NCI-H510A treated with DMSO at 0.1 percent for 48 hours (cell line): ENCODE measurements around the gene SLF1.
"Not testable (repeated sequence)": the region's sequence is repeated elsewhere in the genome, so short reads cannot be mapped to it uniquely, and the experiment has no call there.

Source experiments
- DNase-seq: peaks from one replicate; lab custom pipeline; 2025; lab: John Stamatoyannopoulos, UW

The SLF1 gene

DNA sequence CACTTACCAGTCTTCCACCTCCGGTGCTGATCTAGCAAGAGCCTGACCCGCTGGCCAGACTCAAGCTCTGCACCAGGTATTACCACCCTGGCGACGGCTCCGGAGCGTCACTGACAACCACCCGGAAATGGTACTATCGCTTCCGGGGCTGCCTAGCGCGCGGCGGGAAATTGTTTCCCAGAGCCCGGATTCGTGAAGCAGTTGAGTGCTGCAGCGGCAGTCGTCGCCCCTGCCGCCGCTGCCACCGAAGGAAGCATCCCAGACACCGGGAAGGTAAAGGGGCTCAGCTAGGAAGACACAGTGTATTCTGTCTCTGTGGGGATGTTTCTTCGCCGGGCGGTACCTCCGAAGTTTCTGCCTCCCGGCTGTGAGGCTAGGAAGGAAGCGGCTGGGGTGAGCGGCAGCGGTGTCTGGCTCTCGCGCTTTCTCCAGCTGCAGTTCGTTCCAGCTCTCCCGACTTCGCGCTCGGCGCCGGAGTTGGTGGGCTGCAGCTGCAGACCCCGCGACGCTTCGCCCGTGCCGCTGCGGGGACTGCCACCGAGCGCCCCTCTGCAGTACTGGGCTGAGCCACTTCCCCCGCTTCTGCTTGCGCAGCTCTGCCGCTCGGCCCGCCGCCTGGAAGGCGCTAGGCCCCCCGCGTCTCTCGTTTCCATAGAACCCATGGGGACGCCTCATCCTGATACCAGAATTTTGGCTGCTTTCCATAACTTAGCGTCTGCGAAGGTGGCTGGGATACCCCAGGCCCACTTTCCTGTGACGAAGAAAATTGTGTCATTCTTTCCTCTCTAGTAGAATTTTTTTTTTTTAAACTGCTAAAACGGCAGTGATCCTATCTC is at the start of gene SLF1, which contains the start of gene KIAA0825:
SLF1 (plus strand) TSS at position 177 of the 836 bp plus-strand sequence. CDS start 10,142 bp downstream, outside the sequence.
KIAA0825 (minus strand) TSS at position 112 of the 836 bp plus-strand sequence. CDS start 81,478 bp downstream, outside the sequence.
- peak; percentile 67 for DNase-seq

DNA sequence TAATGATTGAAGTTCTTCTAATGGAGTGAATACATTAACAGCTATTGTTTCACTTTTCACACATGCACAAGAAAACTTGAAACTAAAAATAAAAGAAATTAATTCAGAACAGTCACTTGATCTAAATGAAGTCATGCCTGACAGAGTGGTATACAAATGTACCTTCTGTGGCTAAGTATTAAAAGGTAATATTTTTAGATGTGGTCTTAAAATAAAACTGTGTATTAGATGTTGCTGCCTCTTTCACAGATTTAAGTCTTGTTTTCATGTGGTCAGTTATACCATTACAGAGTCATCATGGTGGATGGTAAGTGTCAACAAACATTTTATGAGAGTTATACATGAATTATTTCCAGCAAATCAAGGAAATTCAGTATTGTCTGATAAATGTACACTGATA is 47.1 kb upstream of the SLF1 start:
- DNase-seq = no peak

DNA sequence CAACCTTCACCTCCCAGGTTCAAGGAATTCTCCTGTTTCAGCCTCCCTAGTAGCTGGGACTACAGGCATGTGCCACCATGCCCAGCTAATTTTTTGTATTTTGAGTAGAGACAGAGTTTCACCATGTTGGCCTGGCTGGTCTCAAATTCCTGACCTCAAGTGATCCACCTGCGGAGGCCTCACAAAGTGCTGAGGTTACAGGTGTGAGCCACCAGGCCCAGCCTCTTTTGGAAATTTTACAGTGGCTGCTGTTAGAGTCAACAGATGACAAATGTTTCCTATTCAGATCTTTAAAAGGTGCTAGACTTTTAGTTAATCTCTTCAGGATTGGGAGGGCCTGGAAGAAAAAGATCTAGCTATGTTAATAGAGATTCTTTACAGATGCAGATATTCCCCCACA is 45.1 kb upstream of the SLF1 start:
- DNase-seq = not testable (repeated sequence)

DNA sequence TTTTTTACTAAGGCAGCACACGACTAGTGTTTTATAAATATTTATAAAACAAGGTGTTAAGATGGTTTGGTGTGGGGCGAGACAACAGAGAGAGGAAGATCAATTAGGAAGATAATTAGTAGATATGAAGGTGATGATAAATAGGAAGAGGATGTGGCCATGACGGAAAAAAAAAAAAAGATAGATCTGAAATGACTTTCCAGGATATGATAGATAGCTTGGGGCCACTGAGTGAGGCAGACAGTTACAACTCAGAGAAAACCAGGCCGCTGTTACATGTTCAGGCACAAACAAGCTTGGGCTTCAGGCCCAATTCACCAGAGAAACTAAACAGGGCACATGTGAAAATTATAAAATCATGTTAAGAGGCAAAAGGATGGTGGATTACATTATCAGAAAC is 43.3 kb upstream of the SLF1 start:
- no peak for DNase-seq

DNA sequence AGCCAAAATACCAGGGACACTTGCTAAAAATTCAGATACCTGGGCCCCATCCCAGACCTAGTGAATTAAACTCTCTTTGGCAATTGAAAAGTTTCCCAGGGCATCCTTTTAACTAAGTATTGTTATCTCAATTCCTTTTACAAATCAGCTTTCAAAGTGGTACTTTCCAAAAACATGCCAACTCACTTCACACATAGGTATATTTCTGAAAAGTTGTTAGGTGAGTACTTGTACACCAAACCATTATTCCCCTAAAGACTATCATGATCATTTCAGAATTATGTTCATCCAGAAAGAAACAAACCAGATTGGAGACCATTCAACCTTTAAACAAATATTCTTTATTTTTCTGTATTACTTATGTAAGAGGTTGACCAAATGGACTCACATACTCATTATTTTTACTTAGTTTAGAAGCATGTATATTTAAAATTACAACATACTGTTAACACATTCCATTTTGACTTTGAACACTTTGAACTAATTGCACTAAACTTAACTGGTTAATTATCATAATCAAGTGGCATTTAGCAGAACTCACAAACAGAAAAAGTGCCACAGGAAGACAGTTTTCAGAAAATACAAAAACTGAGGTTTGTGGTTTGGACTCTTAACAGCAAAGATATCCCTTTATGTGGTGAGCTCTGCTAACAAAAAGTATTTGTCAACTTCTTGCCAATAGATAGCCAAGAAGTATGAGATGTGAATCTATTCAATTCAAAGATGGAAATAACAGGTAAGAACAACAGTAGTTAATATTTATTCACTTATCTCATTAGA is 40.8 kb upstream of the SLF1 start:
- DNase-seq = no peak

DNA sequence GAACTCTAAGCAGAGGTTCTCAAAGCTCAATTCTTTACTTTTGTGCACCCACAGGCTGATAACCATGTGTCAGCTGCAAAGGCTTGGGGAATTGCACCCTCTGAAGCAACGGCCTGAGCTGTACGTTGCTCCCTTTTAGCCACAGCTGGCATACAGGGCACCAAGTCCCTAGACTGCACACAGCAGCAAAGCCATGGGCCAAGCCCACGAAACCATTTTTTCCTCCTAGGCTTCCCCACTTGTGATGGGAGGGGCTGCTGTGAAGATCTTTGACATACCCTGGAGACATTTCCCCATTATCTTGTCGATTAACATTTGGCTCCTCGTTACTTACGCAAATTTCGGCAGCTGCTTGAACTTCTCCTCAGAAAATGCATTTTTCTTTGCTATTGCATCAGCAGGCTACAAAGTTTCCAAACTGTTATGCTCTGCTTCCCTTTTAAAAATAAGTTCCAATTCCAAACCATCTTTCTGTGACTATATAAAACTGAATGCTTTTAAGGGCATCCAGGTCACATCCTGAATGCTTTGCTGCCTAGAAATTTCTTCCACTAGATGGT is 23.1 kb upstream of the SLF1 start:
- no peak for DNase-seq

DNA sequence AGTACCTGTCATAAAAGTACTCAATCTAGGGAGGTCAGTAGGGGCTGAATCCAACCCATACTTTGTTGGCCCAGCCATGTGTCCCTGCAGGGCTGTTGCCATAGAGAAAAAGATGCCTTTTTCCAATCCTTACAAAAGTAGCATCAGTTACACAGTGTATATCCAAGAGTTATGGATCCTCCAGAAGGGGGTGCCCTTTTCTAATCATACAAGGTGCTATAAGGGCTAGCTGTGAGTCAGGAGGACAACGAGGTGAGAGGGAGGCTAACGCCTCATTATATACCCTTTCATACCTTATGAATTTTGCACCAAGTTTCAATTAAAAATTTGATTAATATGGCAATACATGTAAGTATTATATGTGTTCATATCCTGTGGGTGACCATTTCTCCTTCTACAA is 4.9 kb upstream of the SLF1 start:
- no peak for DNase-seq

DNA sequence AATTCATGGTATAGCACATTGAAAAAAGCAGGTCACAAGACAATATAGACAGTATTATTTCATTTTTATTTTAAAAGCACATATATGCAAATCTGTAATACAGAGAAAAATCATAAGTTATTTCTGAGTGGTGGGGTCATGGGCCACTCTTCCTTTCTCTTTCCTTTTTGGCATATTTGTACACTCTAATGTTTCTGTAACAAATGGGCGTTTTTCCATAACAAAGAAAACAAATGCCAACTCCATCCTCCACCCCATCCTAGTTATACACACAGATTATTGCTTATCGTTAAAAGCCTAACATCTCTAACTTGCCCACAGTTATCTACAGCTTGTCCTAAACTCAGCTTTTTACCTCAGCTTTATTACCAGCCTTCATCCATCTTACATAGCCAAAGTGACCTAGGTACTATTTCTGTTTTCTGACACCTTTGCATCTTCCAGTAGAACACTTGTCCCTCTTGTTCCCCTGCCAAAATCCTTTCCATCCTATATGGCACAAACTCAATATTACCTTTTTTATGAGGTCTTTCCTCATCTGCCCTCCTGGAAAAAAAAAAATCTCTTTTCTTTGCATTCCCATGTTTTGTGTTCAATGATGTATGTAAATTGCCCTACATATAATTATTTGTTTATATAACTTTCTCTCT is 4.2 kb upstream of the SLF1 start:
- DNase-seq = no peak

DNA sequence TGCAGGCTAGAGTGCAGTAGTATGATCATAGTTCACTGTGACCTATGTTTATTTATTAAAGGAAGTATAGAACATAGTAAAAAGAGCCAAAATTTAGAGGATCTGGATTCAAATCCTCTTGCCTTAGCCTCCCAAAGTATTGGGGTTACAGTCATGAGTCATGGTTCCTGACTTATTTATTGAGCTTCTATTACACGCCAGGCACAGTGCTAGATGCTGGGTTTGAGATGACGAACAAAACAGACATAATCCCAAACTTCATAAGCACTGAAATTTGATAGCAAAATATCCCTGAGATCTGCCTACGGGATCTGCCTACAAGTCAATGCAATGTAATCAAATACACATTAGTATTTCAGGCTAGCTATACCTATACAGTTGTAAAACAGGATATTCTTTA is 2.6 kb upstream of the SLF1 start:
- no peak for DNase-seq

DNA sequence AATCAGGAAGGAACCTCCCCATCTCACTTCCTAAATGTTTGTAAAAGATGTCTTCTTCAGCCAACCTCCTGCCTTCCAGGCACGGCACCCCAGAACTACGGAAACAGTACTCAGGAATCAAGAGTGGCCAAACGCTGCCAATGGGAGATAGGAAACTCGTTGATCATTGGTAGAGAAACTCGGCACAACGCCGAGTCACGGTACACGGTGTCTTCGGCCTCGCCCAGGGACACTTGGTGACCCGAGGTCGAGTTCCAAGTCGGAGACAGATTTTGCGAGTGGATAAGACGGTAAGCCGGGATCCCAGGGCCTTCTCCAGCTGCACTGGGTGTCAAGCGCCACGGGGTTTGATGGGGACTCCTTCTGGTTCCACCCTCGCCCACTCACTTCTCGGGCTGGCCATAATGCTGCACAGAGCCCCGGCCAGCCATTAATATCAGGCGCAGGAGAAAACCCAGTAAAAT is 408 bp upstream of the SLF1 start:
- peak; percentile 27 for DNase-seq

DNA sequence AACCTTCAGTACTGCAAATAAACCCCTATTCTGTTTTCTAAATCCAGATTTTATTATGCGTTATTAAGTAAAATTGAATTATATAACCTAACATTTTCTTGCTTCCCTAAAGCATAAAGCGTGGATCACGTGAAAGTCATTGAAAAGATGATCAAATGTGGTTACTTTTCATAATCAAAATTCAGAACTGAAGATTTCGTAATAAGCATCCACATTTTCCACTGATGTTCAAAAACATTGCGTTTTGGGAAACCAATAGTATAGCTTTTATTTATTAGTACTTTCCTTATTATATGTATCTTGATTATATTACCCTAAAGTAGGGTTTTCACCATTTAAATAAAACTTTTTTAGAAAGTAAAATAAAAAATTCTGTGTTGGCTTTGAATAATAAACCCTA is 1.8 kb downstream of the SLF1 start:
- no peak for DNase-seq

DNA sequence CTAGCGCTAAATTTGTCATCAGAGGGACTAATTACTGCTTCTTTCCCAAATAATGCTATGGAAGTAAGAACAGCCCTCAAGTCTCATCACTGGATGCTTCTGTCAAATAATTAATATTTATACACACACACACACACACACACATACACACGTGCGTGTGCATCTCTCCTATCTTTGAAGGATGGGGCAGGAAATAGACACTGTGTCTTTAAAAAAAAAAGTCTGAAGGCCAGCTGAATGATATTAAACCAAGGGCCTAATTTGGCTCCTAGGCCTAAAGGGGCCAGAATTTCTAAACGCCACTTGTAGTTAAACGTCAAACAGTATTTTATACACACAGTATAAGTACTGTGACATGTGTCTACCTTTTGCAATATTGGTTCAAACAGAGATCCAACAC is 3.3 kb downstream of the SLF1 start:
- DNase-seq = no peak

DNA sequence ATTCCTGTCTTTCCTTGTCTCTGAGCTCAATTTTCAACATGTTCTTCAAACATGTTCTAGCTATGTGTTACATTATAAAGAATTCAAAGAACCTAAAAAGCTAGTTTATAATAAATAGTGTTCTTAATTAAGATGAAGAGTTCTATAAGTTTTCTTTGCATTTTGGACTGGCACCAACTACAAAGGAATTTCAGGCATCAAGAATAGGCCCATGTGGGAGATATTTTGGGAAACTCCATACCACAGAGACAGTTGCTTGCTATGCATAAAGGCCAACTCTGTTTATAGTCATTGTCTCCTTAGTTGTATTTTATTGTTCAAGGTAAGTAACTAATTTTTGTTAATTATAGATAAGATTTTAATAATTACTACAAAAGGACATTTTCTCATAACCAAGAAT is 4.5 kb downstream of the SLF1 start:
- DNase-seq = no peak

DNA sequence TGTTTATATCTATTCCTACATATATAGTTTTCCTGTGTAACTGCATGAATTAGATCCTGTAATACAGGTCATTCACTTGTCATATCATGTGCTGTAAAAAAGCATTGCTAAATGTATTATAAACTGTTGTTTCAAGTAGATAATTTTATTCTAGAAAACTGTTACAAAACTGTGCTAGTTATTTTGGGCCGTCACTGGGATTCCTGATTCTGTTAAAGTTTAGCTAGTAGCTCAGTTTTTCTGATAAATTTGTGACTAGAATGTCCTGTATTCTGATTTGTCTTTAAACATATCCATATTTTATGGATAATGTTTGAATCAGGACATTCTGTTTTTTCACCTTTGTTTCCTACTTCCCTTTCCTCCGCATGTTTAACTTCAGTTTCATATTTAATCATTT is 5.4 kb downstream of the SLF1 start:
- DNase-seq = no peak

DNA sequence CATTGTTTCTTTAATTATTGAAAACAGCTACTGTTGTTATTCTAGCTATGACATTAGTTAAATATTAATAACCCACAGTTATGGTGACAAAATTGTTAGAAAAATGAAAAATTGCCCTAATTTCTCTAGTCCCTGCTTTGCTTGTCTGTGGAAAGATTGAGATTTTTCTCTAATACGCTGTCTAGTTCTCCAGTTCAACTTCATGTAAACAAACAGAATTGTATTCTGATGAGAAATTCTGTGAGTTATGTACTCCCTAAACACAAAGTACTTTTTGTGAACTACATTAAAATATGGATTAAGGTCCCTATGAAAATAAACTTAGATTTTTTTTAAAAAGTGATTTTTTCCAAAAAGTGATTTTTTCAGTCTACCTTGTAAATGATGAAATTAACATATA is 8.7 kb downstream of the SLF1 start:
- no peak for DNase-seq

DNA sequence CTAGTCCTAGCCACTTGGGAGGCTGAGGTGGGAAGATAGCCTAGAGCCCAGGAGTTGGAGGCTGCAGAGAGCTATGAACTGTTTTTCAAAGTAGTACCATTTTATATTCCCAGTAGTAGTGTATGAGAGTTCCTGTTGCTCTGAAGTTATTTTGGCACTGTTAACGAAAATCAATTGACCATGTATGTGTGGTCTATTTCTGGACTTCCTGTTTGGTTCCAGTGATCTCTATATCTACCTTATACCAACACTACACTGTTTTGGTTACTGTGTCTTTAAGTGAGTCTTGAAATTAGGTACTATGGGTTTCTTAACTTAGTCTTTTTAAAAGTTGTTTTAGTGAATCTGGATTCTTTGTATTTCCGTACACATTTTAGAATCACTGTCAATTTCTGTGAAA is 13.6 kb downstream of the SLF1 start:
- no peak for DNase-seq

DNA sequence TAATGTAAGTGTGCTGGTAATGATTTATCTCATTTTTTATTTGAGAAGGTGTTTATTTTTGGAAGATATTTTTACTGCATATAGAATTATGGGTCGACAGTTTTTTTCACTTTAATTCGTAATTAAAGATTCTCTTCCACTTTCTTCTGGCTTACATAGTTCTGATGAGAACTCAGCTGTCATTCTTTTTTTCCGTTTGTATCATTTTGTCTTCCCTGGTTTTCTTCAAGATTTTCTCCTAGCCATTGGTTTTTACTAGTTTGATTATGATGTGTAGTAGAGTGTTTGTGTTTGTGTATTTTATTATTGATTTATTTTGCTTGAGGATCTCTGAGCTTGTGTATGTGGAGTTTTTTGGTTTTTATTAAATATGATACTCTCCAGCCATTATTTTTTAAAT is 21.7 kb downstream of the SLF1 start:
- DNase-seq = no peak

DNA sequence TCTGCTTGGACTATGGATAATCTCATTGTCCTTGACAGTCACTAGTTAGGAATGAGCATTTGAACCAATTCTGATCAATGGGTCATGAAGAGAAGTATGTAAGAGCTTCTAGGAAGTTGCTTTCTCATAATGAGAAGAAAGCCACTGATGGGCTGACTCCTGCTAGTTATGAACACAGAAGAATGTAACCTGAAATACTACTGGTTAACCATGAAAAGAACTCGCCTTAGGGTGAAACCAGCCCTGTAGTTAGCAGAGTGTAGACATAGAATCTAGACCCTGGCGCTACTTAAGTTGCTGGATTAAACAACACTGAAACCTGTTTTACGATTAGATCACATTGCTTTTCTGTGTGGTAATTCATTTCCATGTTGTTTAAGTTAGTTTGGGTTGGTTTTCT is 26.6 kb downstream of the SLF1 start:
- no peak for DNase-seq

DNA sequence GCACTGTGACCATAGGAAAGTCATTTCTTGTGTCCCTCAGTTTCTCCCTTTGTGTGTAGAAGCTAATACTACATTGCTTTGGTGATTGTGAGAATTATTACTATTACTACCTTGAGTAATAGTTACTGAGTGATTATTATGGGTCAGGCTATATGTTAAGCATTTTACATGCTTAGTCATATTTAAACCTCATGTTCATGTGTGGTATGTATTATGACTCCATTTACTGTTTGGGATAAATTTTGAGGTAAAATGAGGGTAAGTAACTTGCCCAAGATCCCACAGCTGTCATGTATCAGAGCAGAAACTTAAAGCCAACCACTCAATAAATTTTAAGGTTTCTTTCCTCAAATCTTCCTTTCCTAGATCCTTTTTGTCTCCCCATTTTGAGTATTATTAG is 28.3 kb downstream of the SLF1 start:
- no peak for DNase-seq

DNA sequence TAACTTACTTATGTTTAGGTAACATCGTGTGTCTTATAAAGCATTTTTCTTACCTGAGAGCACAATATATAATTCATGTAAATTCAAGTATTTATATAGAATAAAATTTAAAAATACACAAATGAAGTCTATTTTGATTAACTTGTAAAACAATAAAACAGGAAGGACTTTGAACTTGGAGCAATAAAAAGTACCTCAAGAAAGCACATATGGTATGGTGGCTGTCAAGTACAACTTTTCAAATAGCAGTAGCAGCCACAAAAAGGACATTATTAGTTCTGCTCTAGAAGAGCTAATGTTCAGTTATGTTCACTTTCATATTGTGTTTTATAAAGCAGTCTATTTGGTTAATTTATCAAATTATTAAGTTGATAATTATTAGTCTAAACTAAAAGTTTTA is 31.4 kb downstream of the SLF1 start:
- no peak for DNase-seq

DNA sequence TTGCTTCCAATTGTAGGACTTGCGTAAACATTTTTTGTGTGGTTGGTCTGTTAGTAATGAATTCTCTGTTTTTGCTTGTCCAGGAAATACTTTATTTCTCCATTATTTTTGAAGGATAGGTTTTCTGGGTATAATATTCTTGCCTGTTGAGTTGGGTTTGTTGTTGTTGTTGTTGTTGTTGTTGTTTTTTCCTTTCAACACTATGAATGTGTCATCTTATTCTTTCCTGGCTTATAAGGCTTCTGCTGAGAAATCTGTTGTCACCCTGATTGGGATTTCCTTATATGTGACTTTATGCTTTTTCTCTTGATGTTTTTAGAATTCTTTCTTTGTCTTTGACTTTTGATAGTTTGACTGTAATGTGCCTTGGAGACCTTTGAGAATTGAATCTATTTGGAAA is 39.8 kb downstream of the SLF1 start:
- DNase-seq = no peak

DNA sequence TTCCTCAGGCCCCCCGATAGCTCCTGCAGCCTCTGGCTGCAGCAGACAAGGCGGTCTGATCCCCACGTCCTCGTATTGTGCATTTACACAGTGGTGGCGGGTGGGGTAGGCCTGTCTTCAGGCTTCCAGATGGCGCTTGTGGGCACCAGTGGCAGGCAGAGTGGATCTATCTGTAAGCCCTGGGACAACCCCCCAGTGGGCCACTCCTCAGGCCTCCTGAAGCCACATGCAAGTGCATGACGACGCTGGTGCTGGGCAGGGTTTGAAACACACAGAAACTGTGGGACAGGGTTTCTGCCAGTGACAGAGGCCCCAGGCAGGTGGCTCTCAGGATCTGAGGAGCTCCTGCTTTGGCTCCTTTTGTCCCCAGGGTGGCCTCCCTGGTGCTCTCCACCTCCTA is 42.0 kb downstream of the SLF1 start:
- DNase-seq = no peak
